NOMO-1 treated with dmso at 0.1 percent for 144 hours (cell line): ENCODE results near the gene GALNT7.
"Not testable (repeated sequence)": the region's sequence is repeated elsewhere in the genome, so short reads cannot be mapped to it uniquely, and the experiment has no call there.

Experiments
- DNase-seq: peaks from one replicate; lab custom pipeline; 2025; ENCODE audit not compliant: unreplicated experiment; lab: John Stamatoyannopoulos, UW

The GALNT7 gene

GRCh38 chr4:173168396-173169177 is at the start of gene GALNT7:
GALNT7 (plus strand) TSS chr4:173168811; CDS start chr4:173168836, 25 bp downstream.
- DNase-seq: peak; percentile 76

GRCh38 chr4:173118819-173119218 is 49.8 kb upstream of the GALNT7 start:
- DNase-seq: not testable (repeated sequence)

- no peak for DNase-seq
Observed at GRCh38 chr4:173119818-173120217, 48.8 kb upstream of the GALNT7 start.

GRCh38 chr4:173121076-173121561 is 47.5 kb upstream of the GALNT7 start:
- DNase-seq: peak; percentile 4

- DNase-seq: no peak
Observed at GRCh38 chr4:173124209-173124865, 44.3 kb upstream of the GALNT7 start.

GRCh38 chr4:173125216-173125812 is 43.3 kb upstream of the GALNT7 start:
- DNase-seq: no peak

- no peak for DNase-seq
Observed at GRCh38 chr4:173128199-173128890, 40.3 kb upstream of the GALNT7 start.

- DNase-seq: no peak
Observed at GRCh38 chr4:173130687-173131086, 37.9 kb upstream of the GALNT7 start.

- no peak for DNase-seq
Observed at GRCh38 chr4:173134426-173134825, 34.2 kb upstream of the GALNT7 start.

- DNase-seq: no peak
Observed at GRCh38 chr4:173135241-173135847, 33.3 kb upstream of the GALNT7 start.

- DNase-seq: no peak
Observed at GRCh38 chr4:173138624-173139023, 30.0 kb upstream of the GALNT7 start.

- no peak for DNase-seq
Observed at GRCh38 chr4:173139561-173139960, 29.1 kb upstream of the GALNT7 start.

GRCh38 chr4:173145131-173145530 is 23.5 kb upstream of the GALNT7 start:
- no peak for DNase-seq

- no peak for DNase-seq
Observed at GRCh38 chr4:173146456-173146855, 22.2 kb upstream of the GALNT7 start.

GRCh38 chr4:173151496-173151895 is 17.1 kb upstream of the GALNT7 start:
- no peak for DNase-seq

- DNase-seq: no peak
Observed at GRCh38 chr4:173152104-173152503, 16.5 kb upstream of the GALNT7 start.

GRCh38 chr4:173153445-173153844 is 15.2 kb upstream of the GALNT7 start:
- no peak for DNase-seq

GRCh38 chr4:173159791-173160190 is 8.8 kb upstream of the GALNT7 start:
- no peak for DNase-seq

- no peak for DNase-seq
Observed at GRCh38 chr4:173160871-173161270, 7.7 kb upstream of the GALNT7 start.

GRCh38 chr4:173161311-173161710 is 7.3 kb upstream of the GALNT7 start:
- no peak for DNase-seq

GRCh38 chr4:173165706-173166105 is 2.9 kb upstream of the GALNT7 start:
- DNase-seq: no peak
